Naive B cell (primary cell): ENCODE data around the gene BSG. TPM values are rescaled to one million over a fixed set of nuclear protein-coding genes. Genes with fewer than 3 reads are reported as not detected.
A peak's percentile ranks its signal among the peaks of the same experiment; 100 is the strongest.
"Not testable (repeated sequence)": the region's sequence is repeated elsewhere in the genome, so short reads cannot be mapped to it uniquely, and the experiment has no call there.

Experiments
- ATAC-seq, 2 donors: fragments of 150-1000 bp; cut with Tn5 transposase; 2 replicates each; pipeline ENCODE4 v1.10.0; 2021; ENCODE audit warnings: low read depth in 2 of 2, mild to moderate bottlenecking in 2 of 2, moderate library complexity in 2 of 2
- DNase-seq: peaks from one replicate; pipeline ENCODE4 v3.0.0; 2022
- H3K27ac Mint-ChIP-seq, 6 donors: one replicate each; pipeline ENCODE4 v1.8.0; 2020 to 2022; ENCODE audit warnings: mild to moderate bottlenecking in 6 of 6, mixed read lengths in 6 of 6, moderate library complexity in 5 of 6, inconsistent platforms in 2 of 6
- H3K27me3 Mint-ChIP-seq, 3 donors: one replicate each; pipeline ENCODE4 v1.8.0; 2021 to 2022; ENCODE audit warnings: mixed read lengths in 3 of 3, mild to moderate bottlenecking in 1 of 3
- H3K36me3 Mint-ChIP-seq, 2 donors: one replicate each; pipeline ENCODE4 v1.8.0; 2020 to 2022; ENCODE audit warnings: mixed read lengths in 2 of 2, inconsistent platforms in 1 of 2, mild to moderate bottlenecking in 1 of 2
- H3K4me1 Mint-ChIP-seq, 3 donors: one replicate each; pipeline ENCODE4 v1.8.0; 2020 to 2022; ENCODE audit warnings: mixed read lengths in 3 of 3, inconsistent platforms in 1 of 3, mild to moderate bottlenecking in 1 of 3, moderate library complexity in 1 of 3
- H3K4me3 Mint-ChIP-seq, 8 donors: one replicate each; pipeline ENCODE4 v1.8.0; 2020 to 2022; ENCODE audit warnings: mild to moderate bottlenecking in 8 of 8, mixed read lengths in 8 of 8, moderate library complexity in 8 of 8, inconsistent platforms in 2 of 8
- H3K9me3 Mint-ChIP-seq, 7 donors: one replicate each; pipeline ENCODE4 v1.8.0; 2020 to 2022; ENCODE audit warnings: mixed read lengths in 7 of 7, mild to moderate bottlenecking in 5 of 7, inconsistent platforms in 2 of 7, moderate library complexity in 1 of 7
- polyA plus RNA-seq, 6 donors: library from polyadenylated mRNA; unstranded; fragments of 300-500 nt; fragmentation: Illumina TruSeq; gene quantifications; one replicate each; pipeline ENCODE4 v1.2.3, GENCODE V29; 2021; ENCODE audit warnings: low read depth in 6 of 6

BSG gene
- polyA plus RNA-seq, 6 donors from 2014 or later = 205 to 270 (median 235) TPM

DNA sequence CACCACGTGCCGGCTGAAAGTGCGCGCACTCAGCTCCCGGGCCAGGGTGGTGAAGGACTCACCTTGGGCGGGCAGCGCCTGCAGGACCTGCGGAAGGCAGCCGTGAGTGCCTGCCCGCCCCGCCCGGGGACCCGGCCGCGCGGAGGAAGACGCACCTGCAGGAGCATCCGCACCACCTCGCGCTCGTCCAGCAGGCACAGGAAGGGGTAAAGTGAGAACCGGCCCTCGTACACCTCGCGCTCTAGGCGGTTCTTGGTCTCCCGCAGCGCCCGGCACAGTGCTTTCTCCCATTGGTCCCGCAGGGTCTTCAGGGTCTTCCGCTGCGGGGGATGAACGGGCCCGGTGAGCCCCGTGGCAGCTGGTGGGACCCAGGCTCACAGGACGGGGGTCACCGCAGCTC is 50.3 kb downstream of the BSG start:
- ATAC-seq (no peak), DNase-seq (no peak)
- Mint-ChIP-seq H3K36me3 (peaks cover 0 to 8% of the 10 kb centered on the region in 2 donors), H3K27me3 (no peaks in the 10 kb centered on the region), H3K9me3 (no peaks in the 10 kb centered on the region), H3K4me1 (peaks cover 0 to 2% (median 0%) of the 10 kb centered on the region in 3 donors), H3K27ac (no peak overlapping the region), H3K4me3 (no peak overlapping the region)

DNA sequence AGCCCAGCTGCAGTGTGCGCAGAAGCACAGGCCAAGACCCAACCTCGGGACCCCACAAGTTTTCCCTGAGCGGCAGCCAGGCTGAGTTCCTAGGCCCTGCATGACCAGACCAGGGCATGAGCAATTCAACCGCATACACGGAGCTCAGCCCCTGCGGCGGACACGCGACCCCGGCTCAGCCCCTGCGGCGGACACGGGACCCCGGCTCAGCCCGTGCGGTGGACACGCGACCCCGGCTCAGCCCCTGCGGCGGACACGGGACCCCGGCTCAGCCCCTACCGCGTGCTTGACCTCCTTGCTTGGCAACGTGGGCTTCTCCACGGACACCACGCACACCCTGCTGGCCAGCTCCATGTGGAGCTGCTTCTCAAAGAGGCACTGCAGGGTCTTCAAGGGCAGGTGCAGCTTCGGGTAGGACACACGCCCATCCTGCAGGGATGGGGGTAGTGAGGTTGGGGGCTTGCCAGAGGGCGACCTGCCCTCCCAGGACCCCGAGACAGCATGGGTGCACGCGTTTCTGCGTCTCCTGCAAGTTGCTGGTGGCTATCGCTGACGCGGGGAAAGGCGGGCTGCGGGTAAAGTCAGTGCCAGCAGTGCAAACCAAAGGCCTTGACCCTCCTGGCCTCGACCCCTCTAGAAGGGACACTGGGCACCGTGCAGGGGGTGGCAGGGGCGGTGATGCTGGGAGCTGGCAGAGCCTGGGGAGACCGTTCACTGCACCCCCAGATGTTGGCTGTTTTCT is 51.0 kb downstream of the BSG start:
- Mint-ChIP-seq H3K27ac (no peak overlapping the region), H3K4me1 (peaks cover 0 to 2% (median 2%) of the 10 kb centered on the region in 3 donors), H3K9me3 (no peaks in the 10 kb centered on the region), H3K36me3 (peaks cover 0 to 7% of the 10 kb centered on the region in 2 donors), H3K4me3 (no peak overlapping the region), H3K27me3 (no peaks in the 10 kb centered on the region)
- ATAC-seq (no peak), DNase-seq (no peak)

DNA sequence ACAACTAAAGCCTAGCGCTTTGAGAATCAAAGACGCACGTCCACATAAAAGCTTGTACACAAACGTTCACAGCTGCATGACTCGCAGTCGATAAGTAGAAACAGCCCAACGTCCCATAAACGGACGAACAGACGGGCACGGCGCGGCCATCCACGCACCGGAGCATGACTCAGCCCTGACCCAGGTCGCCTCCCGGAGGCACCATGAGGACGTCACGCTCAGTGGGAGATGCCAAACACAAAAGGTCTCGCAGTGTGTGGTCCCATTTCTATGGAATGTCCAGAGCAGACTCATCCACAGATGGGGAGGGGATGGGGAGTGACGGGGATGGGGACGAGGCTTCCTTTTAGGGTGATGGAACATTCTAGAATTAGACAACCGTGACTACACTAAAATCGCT is 51.6 kb downstream of the BSG start:
- Mint-ChIP-seq H3K27me3 (no peaks in the 10 kb centered on the region), H3K27ac (peak overlapping the region in 1 of 6 donors; percentile 33), H3K4me3 (no peak overlapping the region), H3K36me3 (peaks cover 0 to under 1% of the 10 kb centered on the region in 2 donors), H3K9me3 (no peaks in the 10 kb centered on the region), H3K4me1 (peaks cover 0 to 8% (median 5%) of the 10 kb centered on the region in 3 donors)
- ATAC-seq = no peak
- DNase-seq = no peak

DNA sequence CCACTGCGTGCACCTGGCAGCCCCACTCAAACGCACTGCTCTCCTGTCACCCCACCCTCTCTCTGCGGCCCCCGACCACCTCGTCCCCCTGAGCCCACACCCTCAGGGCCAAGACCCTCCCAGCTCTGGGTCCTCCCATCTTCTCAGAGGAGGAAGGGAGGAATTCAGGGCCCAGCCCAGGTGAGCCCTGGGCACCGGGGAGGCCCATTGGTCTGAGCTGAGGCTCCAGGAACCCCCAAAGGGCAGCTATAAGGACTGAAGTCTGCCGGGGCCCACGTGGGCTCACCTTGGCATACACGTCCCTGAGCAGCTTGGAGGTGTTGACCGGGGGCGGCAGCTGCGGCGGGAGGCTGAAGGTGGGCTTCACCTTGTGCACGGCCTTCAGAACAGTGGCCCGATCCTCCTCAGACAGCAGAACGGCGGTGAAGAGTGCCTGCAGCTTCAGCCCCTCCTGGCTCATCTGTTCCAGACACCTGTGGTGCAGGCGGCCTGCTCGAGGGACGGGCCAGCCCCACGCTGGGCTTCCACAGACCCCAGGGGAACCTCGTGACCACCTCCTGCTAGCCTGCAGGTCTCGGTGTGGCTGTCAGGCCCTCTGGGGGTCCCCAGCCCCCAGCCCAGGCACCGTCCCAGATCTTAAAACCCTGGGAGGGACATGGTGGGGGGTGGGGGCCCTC is 52.2 kb downstream of the BSG start:
- Mint-ChIP-seq H3K9me3 (no peaks in the 10 kb centered on the region), H3K4me3 (no peak overlapping the region), H3K27ac (no peak overlapping the region), H3K36me3 (no peaks in the 10 kb centered on the region), H3K4me1 (peaks cover 0 to 10% (median 7%) of the 10 kb centered on the region in 3 donors), H3K27me3 (no peaks in the 10 kb centered on the region)
- DNase-seq = no peak
- no peak for ATAC-seq

DNA sequence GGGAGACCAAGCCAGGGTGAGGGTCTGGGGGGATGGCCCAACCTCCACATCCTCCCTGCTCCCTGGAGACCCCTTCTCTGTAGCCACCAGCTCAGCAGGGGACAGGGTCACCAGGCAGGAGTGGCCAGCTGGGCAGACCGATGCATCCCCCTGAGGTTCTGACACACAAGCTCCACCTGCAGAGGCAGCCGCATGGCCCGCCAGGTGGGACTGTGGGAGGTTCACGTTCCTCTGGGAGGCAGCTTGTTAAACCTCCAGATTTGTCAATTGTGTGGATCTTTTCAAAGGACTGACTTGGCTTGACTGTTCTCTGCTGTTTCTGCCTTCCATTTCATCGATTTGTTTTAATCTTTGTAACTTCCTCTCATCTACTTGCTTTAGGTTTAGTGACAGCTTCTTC is 52.9 kb downstream of the BSG start:
- Mint-ChIP-seq H3K36me3 (peaks cover 0 to 3% of the 10 kb centered on the region in 2 donors), H3K27ac (no peak overlapping the region)

DNA sequence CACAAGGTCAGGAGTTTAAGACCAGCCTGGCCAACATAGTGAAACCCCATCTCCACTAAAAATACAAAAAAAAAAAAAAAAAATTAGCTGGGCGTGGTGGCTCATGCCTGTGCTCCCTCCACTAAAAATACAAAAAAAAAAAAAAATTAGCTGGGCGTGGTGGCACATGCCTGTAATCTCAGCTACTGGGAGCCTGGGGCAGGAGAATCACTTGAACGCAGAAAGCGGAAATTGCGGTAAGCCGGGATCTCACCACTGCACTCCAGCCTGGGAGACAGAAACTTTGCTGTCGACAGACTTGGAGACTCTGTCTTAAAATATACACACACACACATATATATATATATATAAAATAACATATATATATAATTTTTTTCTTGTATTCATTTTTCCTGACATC is 54.2 kb downstream of the BSG start:
- not testable (repeated sequence) for ATAC-seq, H3K27ac Mint-ChIP-seq, H3K36me3 Mint-ChIP-seq, H3K27me3 Mint-ChIP-seq, H3K4me3 Mint-ChIP-seq, DNase-seq, H3K9me3 Mint-ChIP-seq
- H3K4me1 Mint-ChIP-seq = peaks cover 6 to 20% (median 20%) of the 10 kb centered on the region in 3 donors

More for the DNA sequence above, 52.9 kb downstream of the BSG start:
- no peak for ATAC-seq
- no peak overlapping the region for H3K4me3 Mint-ChIP-seq
- H3K4me1 Mint-ChIP-seq = peaks cover 2 to 11% (median 10%) of the 10 kb centered on the region in 3 donors
- H3K27me3 Mint-ChIP-seq = no peaks in the 10 kb centered on the region
- no peak for DNase-seq
- no peaks in the 10 kb centered on the region for H3K9me3 Mint-ChIP-seq

DNA sequence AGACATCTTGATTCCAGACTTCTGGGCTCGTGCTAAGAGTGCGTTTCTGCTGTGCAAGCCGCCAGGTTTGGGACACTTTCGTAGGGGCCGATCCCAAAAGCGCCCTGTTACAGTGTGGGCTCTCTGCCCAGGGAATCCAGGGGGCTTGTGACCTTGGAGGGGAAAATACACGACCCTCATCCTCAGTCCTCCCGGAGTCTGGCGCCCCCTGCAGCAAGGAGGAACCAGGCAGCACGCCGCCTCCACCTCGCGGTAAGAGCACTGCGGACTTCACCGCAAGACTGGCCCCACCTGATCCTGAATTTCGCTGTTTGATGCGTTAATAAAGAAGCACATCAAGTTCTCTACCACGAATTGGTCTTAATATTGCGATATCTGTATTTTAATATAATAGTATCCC is 55.8 kb downstream of the BSG start:
- Mint-ChIP-seq H3K36me3 (peaks cover 0 to 9% of the 10 kb centered on the region in 2 donors), H3K4me1 (peaks cover 6 to 30% (median 29%) of the 10 kb centered on the region in 3 donors), H3K4me3 (peak overlapping the region in 2 of 8 donors; percentile 49 to 68), H3K27me3 (no peaks in the 10 kb centered on the region), H3K9me3 (no peaks in the 10 kb centered on the region), H3K27ac (no peak overlapping the region)
- no peak for ATAC-seq
- DNase-seq = no peak

DNA sequence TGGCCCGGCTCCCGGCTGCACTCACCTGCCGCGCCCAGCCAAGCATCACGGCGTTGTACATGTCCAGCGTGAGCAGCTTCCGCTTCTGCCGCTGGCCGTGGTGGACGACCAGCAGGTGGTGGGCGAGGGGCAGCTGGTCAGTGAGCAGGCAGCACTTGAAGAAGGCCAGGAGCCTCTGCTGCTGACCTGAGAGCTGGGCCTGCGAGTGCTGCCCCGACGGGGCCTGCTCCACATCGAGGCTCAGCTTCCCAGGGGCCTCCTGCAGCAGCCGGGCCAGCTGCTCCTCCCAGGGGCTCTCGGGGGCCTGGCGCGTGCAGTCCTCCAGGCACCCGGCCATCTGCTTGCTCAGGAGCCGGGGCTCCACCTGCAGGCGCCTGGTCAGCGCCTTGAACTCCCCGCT is 57.1 kb downstream of the BSG start:
- not testable (repeated sequence) for H3K27me3 Mint-ChIP-seq, DNase-seq, H3K36me3 Mint-ChIP-seq, H3K4me3 Mint-ChIP-seq, ATAC-seq, H3K9me3 Mint-ChIP-seq, H3K27ac Mint-ChIP-seq
- H3K4me1 Mint-ChIP-seq = peaks cover 11 to 41% (median 39%) of the 10 kb centered on the region in 3 donors

DNA sequence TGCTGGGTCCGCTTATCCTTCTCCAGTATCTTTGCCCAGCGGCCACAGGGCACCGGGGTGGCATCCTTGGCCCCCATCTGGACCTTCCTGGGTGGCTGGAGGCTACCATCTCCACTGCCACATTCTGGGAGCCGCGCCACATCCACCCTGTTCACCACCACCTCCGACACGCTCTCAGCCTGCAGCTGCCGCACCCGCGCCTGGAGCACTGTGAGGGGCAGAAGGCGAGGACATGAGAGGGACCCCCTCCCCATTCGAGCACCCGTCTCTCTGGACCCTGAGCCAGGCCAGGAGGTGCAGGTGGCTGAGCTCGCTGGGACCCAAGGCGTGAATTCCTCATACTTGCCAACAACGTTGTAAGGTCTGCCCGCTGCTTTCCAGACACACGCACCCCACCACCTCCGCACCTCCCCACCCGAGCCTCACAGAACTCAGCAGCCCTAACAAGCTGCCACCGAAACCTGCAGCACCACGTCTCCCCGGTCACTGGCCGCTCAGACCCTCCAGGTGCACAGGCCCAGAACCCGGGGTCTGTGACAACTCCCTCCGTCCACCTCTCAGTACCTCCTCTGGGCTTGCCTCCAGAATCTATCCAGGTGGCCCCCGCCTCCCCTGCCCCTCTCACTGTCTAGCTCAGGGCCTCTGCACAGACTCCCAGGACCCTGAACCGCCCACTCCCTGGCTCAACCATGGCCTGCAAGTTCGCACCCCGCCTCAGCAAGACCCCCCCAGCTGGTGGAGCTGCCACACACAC is 57.7 kb downstream of the BSG start:
- Mint-ChIP-seq H3K36me3 (peaks cover 0 to 9% of the 10 kb centered on the region in 2 donors), H3K9me3 (peaks cover 0 to 2% (median 0%) of the 10 kb centered on the region in 7 donors), H3K4me3 (peak overlapping the region in 3 of 8 donors; percentile 22 to 96 (median 47)), H3K27me3 (no peaks in the 10 kb centered on the region), H3K4me1 (peaks cover 11 to 41% (median 39%) of the 10 kb centered on the region in 3 donors), H3K27ac (peak overlapping the region in 1 of 6 donors; percentile 85)
- DNase-seq (no peak), ATAC-seq (no peak)

DNA sequence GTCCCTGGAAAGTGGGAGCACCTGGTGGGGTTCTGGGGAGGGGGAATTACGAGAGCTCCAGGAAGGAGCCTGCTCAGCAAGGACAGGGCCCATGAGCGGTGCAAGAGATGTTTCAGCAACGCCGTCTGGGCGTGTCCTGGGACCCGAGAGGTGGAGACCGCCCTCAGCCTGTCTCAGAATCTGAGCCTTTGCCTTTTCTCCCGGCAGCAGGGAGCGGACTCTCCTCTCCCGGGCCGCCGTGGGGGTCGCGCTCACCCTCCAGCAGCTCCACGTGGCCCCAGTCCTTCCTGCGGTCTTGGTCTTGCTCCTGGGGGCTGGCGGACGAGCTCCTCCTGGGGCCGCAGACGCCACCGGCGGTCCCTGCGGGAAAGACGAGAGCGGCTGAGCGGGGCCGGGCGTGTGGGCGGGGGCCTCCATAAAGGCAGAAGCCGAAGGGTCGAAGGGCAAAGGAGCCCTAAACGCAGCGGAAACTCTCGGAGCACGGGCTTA is 60.2 kb downstream of the BSG start:
- peak overlapping the region; percentile 83 to 98 (median 96) for H3K4me3 Mint-ChIP-seq
- DNase-seq (no peak), ATAC-seq (no peak)
- H3K27ac Mint-ChIP-seq = peak overlapping the region in 5 of 6 donors; percentile 88 to 98 (median 96)
- H3K27me3 Mint-ChIP-seq = no peaks in the 10 kb centered on the region
- peaks cover 0 to 2% (median 0%) of the 10 kb centered on the region in 7 donors for H3K9me3 Mint-ChIP-seq
- H3K36me3 Mint-ChIP-seq = peaks cover 0 to 9% of the 10 kb centered on the region in 2 donors
- peaks cover 11 to 40% (median 39%) of the 10 kb centered on the region in 3 donors for H3K4me1 Mint-ChIP-seq

Other genes starting within 250 kb of the BSG start
- gene MIER2, start 227.8 kb upstream of the BSG start, polyA plus RNA-seq = 1 to 10 TPM; 2.4 to 5.1 (median 3.9) TPM
- not detected for gene C2CD4C, start 163.4 kb upstream of the BSG start, polyA plus RNA-seq
- under 1 TPM in 1 of 6 donors, not detected in 5; 0.20 TPM for gene SHC2, start 111.6 kb upstream of the BSG start, polyA plus RNA-seq
- gene MADCAM1, start 76.1 kb upstream of the BSG start, polyA plus RNA-seq = under 1 TPM in 4 of 6 donors, not detected in 2; 0.24 to 0.34 (median 0.30) TPM
- 10 to 100 TPM; 14.6 to 30.0 (median 18.7) TPM for gene TPGS1, start 65.1 kb upstream of the BSG start, polyA plus RNA-seq
- gene CDC34, start 40.8 kb upstream of the BSG start, polyA plus RNA-seq = 10 to 100 TPM; 17.7 to 30.6 (median 19.4) TPM
- 1 to 10 TPM in 2 of 6 donors, under 1 TPM in 2, not detected in 2; 0.40 to 1.5 (median 1.0) TPM for gene GZMM, start 28.5 kb upstream of the BSG start, polyA plus RNA-seq
- not detected for gene HCN2, start 17.3 kb downstream of the BSG start, polyA plus RNA-seq
- 10 to 100 TPM; 12.1 to 56.8 (median 34.4) TPM for gene POLRMT, start 60.9 kb downstream of the BSG start, polyA plus RNA-seq
- not detected for gene FGF22, start 67.3 kb downstream of the BSG start, polyA plus RNA-seq
- gene RNF126, start 90.6 kb downstream of the BSG start, polyA plus RNA-seq = 10 to 100 TPM; 51.0 to 72.4 (median 59.1) TPM
- 1 to 10 TPM in 4 of 6 donors, under 1 TPM in 1, not detected in 1; 0.77 to 3.6 (median 2.8) TPM for gene FSTL3, start 103.8 kb downstream of the BSG start, polyA plus RNA-seq
- gene PRSS57, start 122.9 kb downstream of the BSG start, polyA plus RNA-seq = not detected
- gene PALM, start 136.3 kb downstream of the BSG start, polyA plus RNA-seq = under 1 TPM in 1 of 6 donors, not detected in 5; 0.35 TPM
- not detected for gene MISP, start 178.5 kb downstream of the BSG start, polyA plus RNA-seq
- 100 to 1,000 TPM in 5 of 6 donors, 10 to 100 TPM in 1; 70.5 to 209 (median 124) TPM for gene PTBP1, start 224.9 kb downstream of the BSG start, polyA plus RNA-seq
- gene PLPPR3, start 249.4 kb downstream of the BSG start, polyA plus RNA-seq = not detected